Endothelial cell of umbilical vein (primary cell): Measurements from ENCODE around the gene TRIM41. TPM values are rescaled to one million over a fixed set of nuclear protein-coding genes. Genes with fewer than 3 reads are reported as not detected.
"Not testable (repeated sequence)": the region's sequence is repeated elsewhere in the genome, so short reads cannot be mapped to it uniquely, and the experiment has no call there.

Source experiments
- BruUV-seq: library from RNA; stranded (reverse); fragments of 400-500 nt; replicated peaks from 2 replicates; lab custom pipeline; 2021; lab: Mats Ljungman, UMichigan
- CTCF ChIA-PET: fragments of 300-600, 350-600 bp; sonication (Branson Sonifier 250); formaldehyde crosslinking; loops from one replicate; lab custom pipeline; 2021; ENCODE audit warnings: antibody characterized with exemption, inconsistent platforms; lab: Charles Lee
- POLR2A ChIA-PET: fragments of 300-600, 350-600 bp; sonication (Branson Sonifier 250); formaldehyde crosslinking; loops from one replicate; lab custom pipeline; 2021; ENCODE audit warnings: antibody characterized with exemption, inconsistent platforms; lab: Charles Lee
- DNase-seq: peaks from one replicate; pipeline ENCODE4 v3.0.0-alpha.2; 2011; ENCODE audit warnings: low read depth, low spot score
- FAIRE-seq: peaks from 2 replicates; lab custom pipeline; 2011; peaks lifted over from hg19 to GRCh38; lab: Jason Lieb, UNC
- H2AFZ ChIP-seq: 2 replicates; pipeline ENCODE4 v1.6.0; 2012; ENCODE audit warnings: low read depth, low read length, control low read depth, inconsistent platforms
- H3K27ac ChIP-seq: 2 replicates; pipeline ENCODE4 v1.5.1; 2011; ENCODE audit warnings: low read depth, mild to moderate bottlenecking, control low read depth, low read length, moderate library complexity; ENCODE audit not compliant: insufficient read depth
- H3K27me3 ChIP-seq, 2 experiments: 2 replicates each; pipeline versions ENCODE4 v1.6.0 to v1.6.1; 2011; ENCODE audit warnings: low read length in 2 of 2, mixed read lengths in 1 of 2; ENCODE audit not compliant: control insufficient read depth in 2 of 2, insufficient read depth in 2 of 2
- H3K36me3 ChIP-seq, 2 experiments: 2 replicates in 1 of 2; 3 replicates in 1 of 2; pipeline ENCODE4 v1.5.1; 2011; ENCODE audit warnings: low read length in 2 of 2, mild to moderate bottlenecking in 1 of 2, moderate library complexity in 1 of 2; ENCODE audit not compliant: control insufficient read depth in 2 of 2, insufficient read depth in 2 of 2; ENCODE audit errors: extremely low read depth in 1 of 2
- H3K4me1 ChIP-seq: 3 replicates; pipeline ENCODE4 v1.5.1; 2011; ENCODE audit warnings: mild to moderate bottlenecking, low read length; ENCODE audit not compliant: control insufficient read depth, insufficient read depth; ENCODE audit errors: extremely low read depth
- H3K4me2 ChIP-seq: 2 replicates; pipeline ENCODE4 v1.6.1; 2011; ENCODE audit warnings: low read length, control low read depth, mixed read lengths; ENCODE audit not compliant: insufficient read depth
- H3K4me3 ChIP-seq, 3 experiments: fragments of 200-600 bp in 1 of 3; sonication (generic), shearing (Covaris generic) in 1 of 3; replicated peaks in 1 of 3; 2 replicates each; pipeline ENCODE4 v1.5.1; 2011 to 2016; ENCODE audit warnings: control low read depth in 3 of 3, low read length in 3 of 3, mild to moderate bottlenecking in 2 of 3, inconsistent platforms in 1 of 3, low read depth in 1 of 3, moderate library complexity in 1 of 3; ENCODE audit not compliant: insufficient read depth in 1 of 3
- H3K79me2 ChIP-seq: 2 replicates; pipeline ENCODE4 v1.6.0; 2012; ENCODE audit warnings: low read length, inconsistent platforms; ENCODE audit not compliant: control insufficient read depth, insufficient read depth
- H3K9ac ChIP-seq: replicated peaks from 2 replicates; pipeline ENCODE3; 2011; ENCODE audit warnings: low read length, control low read depth; ENCODE audit not compliant: insufficient read depth; ENCODE audit errors: extremely low read depth
- H3K9me1 ChIP-seq: replicated peaks from 3 replicates; pipeline ENCODE4 v1.6.0; 2011; ENCODE audit warnings: mild to moderate bottlenecking, low read length; ENCODE audit not compliant: control insufficient read depth, insufficient read depth; ENCODE audit errors: extremely low read depth
- H3K9me3 ChIP-seq: replicated peaks from 2 replicates; pipeline ENCODE4 v1.5.1; 2012; ENCODE audit warnings: low read length, inconsistent platforms; ENCODE audit not compliant: control insufficient read depth, insufficient read depth
- H4K20me1 ChIP-seq: replicated peaks from 2 replicates; pipeline ENCODE3; 2011; ENCODE audit warnings: mild to moderate bottlenecking, low read length; ENCODE audit not compliant: control insufficient read depth, insufficient read depth; ENCODE audit errors: extremely low read depth
- EZH2 ChIP-seq: IDR thresholded peaks from 2 replicates; pipeline ENCODE4 v1.6.1; 2012; ENCODE audit warnings: borderline replicate concordance, low read depth, mild to moderate bottlenecking, moderate library complexity, low read length, inconsistent platforms; ENCODE audit not compliant: severe bottlenecking
- GATA2 ChIP-seq: IDR thresholded peaks from 2 replicates; pipeline ENCODE4 v1.7.0; 2011; ENCODE audit warnings: low read depth, mild to moderate bottlenecking, moderate library complexity, mixed read lengths, low read length; ENCODE audit not compliant: insufficient read length, insufficient read depth
- MYC ChIP-seq: IDR thresholded peaks from one replicate; pipeline ENCODE4 v1.6.1; 2011; ENCODE audit warnings: mild to moderate bottlenecking, low read depth, low read length
- POLR2A ChIP-seq: IDR thresholded peaks from 2 replicates; pipeline ENCODE4 v1.6.1; 2012; ENCODE audit warnings: low read depth, mild to moderate bottlenecking, control low read depth, low read length
- POLR2AphosphoS5 ChIP-seq: IDR thresholded peaks from 2 replicates; pipeline ENCODE4 v1.6.1; 2012; ENCODE audit warnings: low read depth, mild to moderate bottlenecking, control low read depth, low read length, moderate library complexity; ENCODE audit not compliant: insufficient read depth
- dilution Hi-C: fragments of 300-500 bp; cut with MboI; formaldehyde crosslinking; loops from one replicate; pipeline ENCODE4 v1.15.0; 2019; ENCODE audit warnings: low sequenced_read_pairs; ENCODE audit not compliant: extremely low pct_ligation_motif_present
- intact Hi-C: fragments of 100-400 bp; cut with micrococcal nuclease; formaldehyde crosslinking; loops from one replicate; pipeline ENCODE4 v1.10.0; 2022
- polyA plus RNA-seq, 4 experiments: library from polyadenylated mRNA; depleted of rRNA in 3 of 4; stranded (reverse) in 3 of 4; unstranded in 1 of 4; fragments of >200 nt; gene quantifications; 2 replicates each; pipeline versions ENCODE4 v1.2.1 to v1.2.3, GENCODE V29; 2011 to 2012; ENCODE audit warnings: missing spikeins in 1 of 4
- total RNA-seq: library from RNA; stranded (reverse); gene quantifications from 2 replicates; pipeline ENCODE4 v1.2.3, GENCODE V29; 2021
- TF ChIP-seq, protein P1 (sequence below), 2 donors: IDR thresholded peaks; 1 replicate in 1 of 2; 2 replicates in 1 of 2; pipeline ENCODE4 v1.5.1; 2011; ENCODE audit warnings: low read length in 2 of 2, mild to moderate bottlenecking in 2 of 2, moderate library complexity in 2 of 2, control low read depth in 1 of 2, inconsistent platforms in 1 of 2, low read depth in 1 of 2; ENCODE audit not compliant: insufficient read depth in 1 of 2; ENCODE audit errors: extremely low read depth in 1 of 2

The TRIM41 gene
- total and polyA plus RNA-seq, 2 donors (not counting 3 experiments of a cell fraction or from before 2014, with no cell fraction given), result 11.2 to 19.9 TPM

DNA sequence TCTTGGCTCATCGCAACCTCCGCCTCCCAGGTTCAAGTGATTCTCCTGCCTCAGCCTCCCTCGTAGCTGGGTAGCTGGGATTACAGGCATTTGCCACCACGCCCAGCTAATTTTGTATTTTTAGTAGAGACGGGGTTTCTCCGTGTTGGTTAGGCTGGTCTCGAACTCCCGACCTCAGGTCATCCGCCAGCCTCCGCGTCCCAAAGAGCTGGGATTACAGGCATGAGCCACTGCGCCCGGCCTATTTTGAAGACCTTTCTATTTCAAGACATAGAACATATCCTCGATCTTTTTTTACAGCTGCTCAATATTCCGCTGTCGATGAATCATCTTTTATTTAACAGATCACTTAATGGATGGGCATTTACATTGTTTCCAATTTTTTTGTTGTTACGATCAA, 12.4 kb upstream of the TRIM41 start:
- H4K20me1 ChIP-seq, H3K4me3 ChIP-seq, H3K4me2 ChIP-seq, FAIRE-seq, H3K27ac ChIP-seq, dilution Hi-C loops, BruUV-seq, H3K27me3 ChIP-seq, H3K4me1 ChIP-seq, CTCF ChIA-PET, H3K79me2 ChIP-seq, H3K9me3 ChIP-seq, H3K9me1 ChIP-seq, H3K9ac ChIP-seq, intact Hi-C loops, POLR2A ChIA-PET, H3K36me3 ChIP-seq, H2AFZ ChIP-seq, DNase-seq: not testable (repeated sequence)

DNA sequence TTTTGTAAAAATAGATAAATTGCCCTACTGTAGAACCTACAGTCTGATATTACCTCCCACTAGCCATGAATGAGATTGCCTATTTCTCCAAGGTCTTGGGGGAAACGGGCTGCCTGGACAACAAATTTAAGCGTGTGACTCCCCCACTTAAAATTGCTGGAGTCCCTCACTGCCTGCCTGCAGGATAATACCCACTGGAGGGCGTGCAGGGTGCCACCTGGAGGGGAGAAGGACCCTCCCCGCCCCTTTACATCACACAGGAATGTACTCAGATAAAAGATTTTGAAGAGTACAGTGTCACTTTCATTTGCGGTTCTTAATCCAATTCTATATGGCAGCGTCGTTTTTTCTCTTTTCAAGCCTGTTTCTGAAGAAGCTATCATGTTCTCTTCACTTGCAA, 11.9 kb upstream of the TRIM41 start:
- intact Hi-C loops, result no loop called here
- CTCF ChIA-PET, result no interaction called here
- no peak for FAIRE-seq

More for the DNA sequence above, 11.9 kb upstream of the TRIM41 start:
- Histone ChIP-seq H3K4me3 (no peak overlapping the region), H3K27me3 (peaks cover 0 to 4% of the 10 kb centered on the region in 2 experiments), H3K27ac (no peak overlapping the region), H3K9ac (no peak overlapping the region), H4K20me1 (no peaks in the 10 kb centered on the region), H3K9me1 (no peaks in the 10 kb centered on the region), H3K4me2 (no peak overlapping the region), H3K9me3 (no peaks in the 10 kb centered on the region), H3K79me2 (no peaks in the 10 kb centered on the region), H3K36me3 (no peaks in the 10 kb centered on the region), H2AFZ (no peak overlapping the region), H3K4me1 (peaks cover 3% of the 10 kb centered on the region)
- no peak for DNase-seq
- TF ChIP-seq MYC (no peak), POLR2A (no peak), EZH2 (no peak), GATA2 (no peak), POLR2AphosphoS5 (no peak)
- TF ChIP-seq, protein P1, sequence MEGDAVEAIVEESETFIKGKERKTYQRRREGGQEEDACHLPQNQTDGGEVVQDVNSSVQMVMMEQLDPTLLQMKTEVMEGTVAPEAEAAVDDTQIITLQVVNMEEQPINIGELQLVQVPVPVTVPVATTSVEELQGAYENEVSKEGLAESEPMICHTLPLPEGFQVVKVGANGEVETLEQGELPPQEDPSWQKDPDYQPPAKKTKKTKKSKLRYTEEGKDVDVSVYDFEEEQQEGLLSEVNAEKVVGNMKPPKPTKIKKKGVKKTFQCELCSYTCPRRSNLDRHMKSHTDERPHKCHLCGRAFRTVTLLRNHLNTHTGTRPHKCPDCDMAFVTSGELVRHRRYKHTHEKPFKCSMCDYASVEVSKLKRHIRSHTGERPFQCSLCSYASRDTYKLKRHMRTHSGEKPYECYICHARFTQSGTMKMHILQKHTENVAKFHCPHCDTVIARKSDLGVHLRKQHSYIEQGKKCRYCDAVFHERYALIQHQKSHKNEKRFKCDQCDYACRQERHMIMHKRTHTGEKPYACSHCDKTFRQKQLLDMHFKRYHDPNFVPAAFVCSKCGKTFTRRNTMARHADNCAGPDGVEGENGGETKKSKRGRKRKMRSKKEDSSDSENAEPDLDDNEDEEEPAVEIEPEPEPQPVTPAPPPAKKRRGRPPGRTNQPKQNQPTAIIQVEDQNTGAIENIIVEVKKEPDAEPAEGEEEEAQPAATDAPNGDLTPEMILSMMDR (IDR thresholded peaks at IDR 0.05; ENCODE audit: extremely low read depth in 1 of 2, insufficient read depth in 1 of 2, low read depth in 1 of 2, low read length in 2 of 2), result no peak
- POLR2A ChIA-PET, result no interaction called here
- dilution Hi-C loops, result no loop called here
- BruUV-seq, result no TSS peak
